ENCODE data around the gene STK24.

Gene STK24

DNA sequence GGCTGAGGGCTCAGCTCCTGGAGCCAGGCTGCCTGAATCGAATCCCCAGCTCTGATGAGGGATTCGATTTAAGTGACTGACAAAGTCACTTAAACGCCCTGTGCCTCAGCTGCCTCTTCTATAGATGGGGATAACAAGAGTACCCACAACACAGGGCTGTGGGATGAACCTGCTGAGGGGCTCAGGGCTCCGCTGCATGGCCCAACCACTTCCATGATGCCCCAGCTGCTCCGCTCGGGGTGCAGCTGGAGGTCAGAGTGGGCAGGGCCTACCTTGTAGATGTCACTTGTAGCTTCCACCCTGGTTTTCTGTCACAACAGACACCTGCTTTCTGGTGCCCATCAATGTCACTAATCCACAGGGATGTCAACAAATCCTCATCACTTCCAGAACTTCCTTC lies 39.2 kb downstream of the STK24 start:
- H3K4me3 ChIP-seq (ENCODE audit: low read length): no peak overlapping the region
- DNase-seq (ENCODE audit: low read depth): no peak
- H3K4me1 ChIP-seq (ENCODE audit: control insufficient read depth, insufficient read depth, low read length): peaks cover 47% of the 10 kb centered on the region
- H3K36me3 ChIP-seq (ENCODE audit: control insufficient read depth, insufficient read depth, low read length, severe bottlenecking): no peaks in the 10 kb centered on the region
- no peak overlapping the region for H3K9ac ChIP-seq (ENCODE audit: low read length)
- H3K9me3 ChIP-seq (ENCODE audit: control insufficient read depth, low read length): no peaks in the 10 kb centered on the region
- H3K27me3 ChIP-seq (replicated peaks; ENCODE audit: control insufficient read depth, insufficient read depth, low read length): no peaks in the 10 kb centered on the region

DNA sequence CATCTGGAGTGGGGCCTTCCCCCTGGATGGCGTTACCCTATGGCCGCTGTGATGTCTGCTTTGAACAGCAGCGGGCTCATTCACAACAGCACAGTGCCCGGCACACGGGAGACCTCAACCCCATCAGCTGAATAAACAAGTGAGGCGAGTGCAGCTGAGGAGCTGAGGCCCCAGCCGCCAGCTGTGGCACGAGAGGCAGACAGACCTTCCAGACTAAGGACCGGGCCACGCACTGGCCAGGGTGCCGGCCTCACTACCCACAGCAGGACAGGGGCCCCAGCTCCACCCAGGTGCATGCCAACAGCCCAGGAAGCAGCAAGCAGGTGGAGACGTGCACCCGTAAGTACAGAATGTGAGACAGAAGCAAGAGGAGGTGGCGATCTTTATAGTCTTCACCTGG lies 39.6 kb downstream of the STK24 start:
- no peak overlapping the region for H3K4me3 ChIP-seq (ENCODE audit: low read length)
- no peaks in the 10 kb centered on the region for H3K27me3 ChIP-seq (replicated peaks; ENCODE audit: control insufficient read depth, insufficient read depth, low read length)
- no peaks in the 10 kb centered on the region for H3K9me3 ChIP-seq (ENCODE audit: control insufficient read depth, low read length)
- no peak for DNase-seq (ENCODE audit: low read depth)
- H3K9ac ChIP-seq (ENCODE audit: low read length): no peak overlapping the region
- H3K36me3 ChIP-seq (ENCODE audit: control insufficient read depth, insufficient read depth, low read length, severe bottlenecking): no peaks in the 10 kb centered on the region
- H3K4me1 ChIP-seq (ENCODE audit: control insufficient read depth, insufficient read depth, low read length): peaks cover 43% of the 10 kb centered on the region

DNA sequence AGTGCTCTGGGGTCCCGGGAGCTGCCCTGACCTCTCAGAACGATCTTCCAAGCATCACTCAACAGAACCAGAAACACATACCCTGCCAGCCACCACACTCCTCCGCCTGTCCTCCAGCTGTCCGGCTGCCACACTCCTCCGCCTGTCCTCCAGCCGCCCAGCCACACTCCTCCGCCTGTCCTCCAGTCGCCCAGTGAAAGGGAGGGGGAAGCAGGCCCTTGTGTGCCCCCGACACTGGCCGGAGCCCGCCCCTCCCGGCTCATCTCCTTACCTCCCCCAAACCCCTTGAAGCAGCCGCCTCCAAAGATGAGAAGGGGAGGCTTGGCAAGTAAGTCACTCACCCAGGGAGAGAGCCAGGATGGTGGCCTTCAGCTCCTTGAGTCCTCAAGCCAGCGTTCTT lies 40.2 kb downstream of the STK24 start:
- no peak for DNase-seq (ENCODE audit: low read depth)
- Histone ChIP-seq H3K9ac (ENCODE audit: low read length) (no peak overlapping the region), H3K27me3 (replicated peaks; ENCODE audit: control insufficient read depth, insufficient read depth, low read length) (no peaks in the 10 kb centered on the region), H3K36me3 (ENCODE audit: control insufficient read depth, insufficient read depth, low read length, severe bottlenecking) (no peaks in the 10 kb centered on the region), H3K9me3 (ENCODE audit: control insufficient read depth, low read length) (no peaks in the 10 kb centered on the region), H3K4me1 (ENCODE audit: control insufficient read depth, insufficient read depth, low read length) (peaks cover 37% of the 10 kb centered on the region), H3K4me3 (ENCODE audit: low read length) (no peak overlapping the region)

DNA sequence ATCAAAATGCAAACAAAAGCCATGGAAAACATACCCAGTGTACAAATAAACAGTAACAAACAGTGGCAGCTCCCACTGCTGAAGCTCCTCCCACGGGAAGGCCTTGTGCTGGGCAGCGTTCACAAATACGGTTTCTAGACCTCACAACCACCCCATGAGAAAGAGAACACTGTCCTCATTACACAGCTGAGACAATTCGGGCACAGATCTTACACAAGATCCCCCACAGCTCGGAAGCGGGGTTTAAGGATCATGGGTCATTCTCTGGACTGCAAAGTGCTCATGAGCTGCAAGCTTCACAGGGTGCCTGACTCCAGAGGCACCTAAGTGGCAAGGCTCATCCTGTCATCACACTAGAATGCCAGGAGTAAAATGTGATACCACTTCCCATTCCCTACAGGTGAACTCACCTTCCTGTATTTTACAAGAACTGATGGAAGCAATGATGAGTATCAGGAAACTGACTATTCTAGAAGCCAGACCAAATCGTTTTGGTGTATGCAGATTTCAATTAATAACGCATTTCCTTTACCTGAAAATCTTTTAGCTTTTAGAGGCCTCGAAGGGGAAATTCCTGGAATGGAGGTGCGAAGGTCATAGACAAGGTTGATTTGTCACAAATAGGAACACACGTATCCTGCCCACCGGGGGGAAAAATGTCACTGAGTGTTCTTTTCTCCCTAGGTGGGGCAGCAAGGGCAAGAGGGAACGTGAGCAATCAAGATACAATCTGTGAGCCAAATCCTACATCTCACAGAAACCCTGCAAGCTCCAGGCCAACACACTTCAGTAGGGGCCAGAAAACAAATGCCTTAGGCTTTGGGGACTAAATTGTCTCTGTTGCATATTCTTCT lies 41.2 kb downstream of the STK24 start:
- peaks cover 27% of the 10 kb centered on the region for H3K4me1 ChIP-seq (ENCODE audit: control insufficient read depth, insufficient read depth, low read length)
- H3K36me3 ChIP-seq (ENCODE audit: control insufficient read depth, insufficient read depth, low read length, severe bottlenecking): no peaks in the 10 kb centered on the region
- H3K9ac ChIP-seq (ENCODE audit: low read length): no peak overlapping the region
- no peaks in the 10 kb centered on the region for H3K27me3 ChIP-seq (replicated peaks; ENCODE audit: control insufficient read depth, insufficient read depth, low read length)
- no peaks in the 10 kb centered on the region for H3K9me3 ChIP-seq (ENCODE audit: control insufficient read depth, low read length)
- no peak for DNase-seq (ENCODE audit: low read depth)
- H3K4me3 ChIP-seq (ENCODE audit: low read length): no peak overlapping the region

DNA sequence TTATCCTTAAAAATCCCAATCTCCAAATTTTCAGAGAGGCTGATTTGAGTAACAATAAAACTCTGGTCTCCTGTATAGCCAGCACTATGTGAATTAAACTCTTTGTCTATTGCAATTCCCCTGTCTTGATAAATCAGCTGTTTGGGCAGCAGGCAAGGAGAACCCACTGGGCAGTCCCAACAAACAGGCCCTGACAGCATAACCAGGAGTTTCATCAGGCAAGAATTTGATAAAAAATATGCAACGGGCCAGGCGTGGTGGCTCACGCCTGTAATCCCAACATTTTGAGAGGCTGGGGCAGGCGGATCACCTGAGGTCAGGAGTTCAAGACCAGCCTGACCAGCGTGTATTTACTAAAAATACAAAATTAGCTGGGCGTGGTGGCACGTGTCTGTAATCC lies 42.1 kb downstream of the STK24 start:
- Histone ChIP-seq H3K9me3 (ENCODE audit: control insufficient read depth, low read length) (no peaks in the 10 kb centered on the region), H3K4me1 (ENCODE audit: control insufficient read depth, insufficient read depth, low read length) (peaks cover 18% of the 10 kb centered on the region), H3K9ac (ENCODE audit: low read length) (no peak overlapping the region), H3K4me3 (ENCODE audit: low read length) (no peak overlapping the region), H3K36me3 (ENCODE audit: control insufficient read depth, insufficient read depth, low read length, severe bottlenecking) (no peaks in the 10 kb centered on the region), H3K27me3 (replicated peaks; ENCODE audit: control insufficient read depth, insufficient read depth, low read length) (no peaks in the 10 kb centered on the region)
- no peak for DNase-seq (ENCODE audit: low read depth)

DNA sequence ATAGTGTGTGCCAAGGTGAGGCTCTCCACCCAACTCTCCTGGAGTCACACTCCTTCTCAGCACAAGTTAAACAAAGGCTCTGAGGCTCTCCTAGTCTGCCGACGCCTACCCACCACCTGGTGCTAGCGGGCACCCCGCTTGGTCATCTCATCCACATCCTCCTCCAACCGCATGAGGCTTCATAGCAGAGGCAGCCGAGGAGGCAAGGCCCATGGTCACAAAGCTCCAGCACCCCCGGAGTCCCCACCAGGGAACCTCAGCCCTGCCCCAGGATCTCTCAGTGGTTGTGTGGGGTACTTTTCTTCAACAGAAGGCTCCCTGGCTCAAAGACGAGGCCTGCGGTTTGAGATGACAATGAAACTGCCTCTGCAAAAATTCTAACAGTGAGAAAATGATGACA lies 43.0 kb downstream of the STK24 start:
- Histone ChIP-seq H3K9ac (ENCODE audit: low read length) (no peak overlapping the region), H3K9me3 (ENCODE audit: control insufficient read depth, low read length) (no peaks in the 10 kb centered on the region), H3K4me1 (ENCODE audit: control insufficient read depth, insufficient read depth, low read length) (peaks cover 10% of the 10 kb centered on the region), H3K27me3 (replicated peaks; ENCODE audit: control insufficient read depth, insufficient read depth, low read length) (no peaks in the 10 kb centered on the region), H3K36me3 (ENCODE audit: control insufficient read depth, insufficient read depth, low read length, severe bottlenecking) (no peaks in the 10 kb centered on the region), H3K4me3 (ENCODE audit: low read length) (no peak overlapping the region)
- DNase-seq (ENCODE audit: low read depth): no peak

DNA sequence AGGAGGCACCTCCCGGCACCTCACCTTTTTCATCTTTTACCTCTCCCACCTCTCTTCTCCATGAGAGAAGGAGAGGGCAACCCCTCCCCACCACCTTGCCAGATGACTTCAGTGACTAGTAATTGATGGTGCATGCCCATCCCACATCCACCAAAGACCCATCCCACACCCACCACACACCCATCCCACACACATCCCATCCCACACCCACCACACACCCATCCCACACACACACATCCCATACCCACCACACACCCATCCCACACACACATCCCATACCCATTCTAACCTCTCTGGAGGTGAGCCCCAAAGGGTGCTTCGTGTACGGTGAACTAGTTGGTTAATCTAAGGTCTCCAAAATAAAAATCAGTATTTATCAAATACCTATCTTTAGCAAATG lies 44.7 kb downstream of the STK24 start:
- Histone ChIP-seq H3K36me3 (ENCODE audit: control insufficient read depth, insufficient read depth, low read length, severe bottlenecking) (no peaks in the 10 kb centered on the region), H3K27me3 (replicated peaks; ENCODE audit: control insufficient read depth, insufficient read depth, low read length) (no peaks in the 10 kb centered on the region), H3K4me3 (ENCODE audit: low read length) (no peak overlapping the region), H3K9ac (ENCODE audit: low read length) (no peak overlapping the region), H3K4me1 (ENCODE audit: control insufficient read depth, insufficient read depth, low read length) (peaks cover 14% of the 10 kb centered on the region), H3K9me3 (ENCODE audit: control insufficient read depth, low read length) (no peaks in the 10 kb centered on the region)
- DNase-seq (ENCODE audit: low read depth): no peak

DNA sequence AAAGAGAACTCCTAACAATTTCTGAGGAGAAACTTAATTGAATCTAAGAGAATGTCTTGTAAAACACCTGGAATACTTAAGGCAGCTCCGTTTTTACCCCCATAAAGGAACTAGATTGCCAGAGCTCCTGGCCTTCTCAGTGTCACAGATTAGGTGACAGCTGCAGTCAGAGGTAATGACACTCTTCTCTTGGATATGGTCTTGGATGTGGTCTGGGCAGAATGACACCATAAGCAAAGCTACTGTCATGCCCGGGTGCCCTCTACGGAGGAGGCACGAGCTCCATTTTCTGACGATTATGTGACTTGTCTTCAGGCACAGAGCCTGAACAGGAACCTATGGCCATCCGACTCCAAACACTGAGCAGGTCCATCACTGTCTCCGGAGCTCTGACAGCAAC lies 46.7 kb downstream of the STK24 start:
- DNase-seq (ENCODE audit: low read depth): no peak
- H3K4me3 ChIP-seq (ENCODE audit: low read length): no peak overlapping the region
- no peaks in the 10 kb centered on the region for H3K36me3 ChIP-seq (ENCODE audit: control insufficient read depth, insufficient read depth, low read length, severe bottlenecking)
- H3K4me1 ChIP-seq (ENCODE audit: control insufficient read depth, insufficient read depth, low read length): peaks cover 6% of the 10 kb centered on the region
- H3K9me3 ChIP-seq (ENCODE audit: control insufficient read depth, low read length): no peaks in the 10 kb centered on the region
- H3K9ac ChIP-seq (ENCODE audit: low read length): no peak overlapping the region
- H3K27me3 ChIP-seq (replicated peaks; ENCODE audit: control insufficient read depth, insufficient read depth, low read length): no peaks in the 10 kb centered on the region

DNA sequence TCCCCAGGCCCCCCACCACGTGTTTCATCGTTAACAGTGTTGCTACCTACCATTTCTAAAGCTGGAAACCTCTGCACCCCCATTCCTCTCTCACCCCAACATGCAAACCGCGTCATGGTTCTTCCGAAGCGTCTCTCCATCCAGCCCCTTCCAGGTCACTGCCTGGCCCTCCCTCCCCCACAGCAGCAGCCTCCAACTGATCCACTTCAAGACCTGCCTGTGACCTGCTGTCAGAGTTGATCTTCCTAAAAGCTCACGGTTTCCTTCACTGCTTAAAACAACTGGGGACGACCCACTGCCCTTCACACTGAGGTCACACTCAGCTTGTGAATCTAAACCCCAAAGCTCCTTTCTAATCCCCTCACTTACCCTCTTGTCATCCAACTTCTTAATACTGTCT lies 47.7 kb downstream of the STK24 start:
- H3K27me3 ChIP-seq (replicated peaks; ENCODE audit: control insufficient read depth, insufficient read depth, low read length): no peaks in the 10 kb centered on the region

DNA sequence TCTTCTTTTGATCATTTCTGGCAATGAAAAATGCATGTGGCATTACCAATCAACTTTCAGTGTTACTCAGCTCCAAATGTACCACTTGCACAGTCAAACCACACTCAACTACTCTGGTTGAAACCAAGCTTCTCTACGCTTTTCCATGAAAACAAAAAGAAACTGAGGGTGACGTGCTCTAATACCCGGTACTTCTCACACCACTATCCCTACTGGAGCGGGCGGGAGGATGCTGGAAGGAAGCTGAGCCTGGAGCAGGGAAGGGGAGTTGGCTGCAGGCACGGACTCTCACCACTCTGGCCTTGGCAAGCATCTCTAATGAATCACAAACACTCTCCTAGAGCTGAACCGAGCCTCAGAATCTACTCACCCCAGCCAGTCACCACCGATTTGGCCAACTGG lies 48.2 kb downstream of the STK24 start:
- no peak overlapping the region for H3K4me3 ChIP-seq (ENCODE audit: low read length)
- no peak overlapping the region for H3K9ac ChIP-seq (ENCODE audit: low read length)
- DNase-seq (ENCODE audit: low read depth): no peak
- H3K4me1 ChIP-seq (ENCODE audit: control insufficient read depth, insufficient read depth, low read length): peaks cover 6% of the 10 kb centered on the region
- no peaks in the 10 kb centered on the region for H3K36me3 ChIP-seq (ENCODE audit: control insufficient read depth, insufficient read depth, low read length, severe bottlenecking)
- no peaks in the 10 kb centered on the region for H3K27me3 ChIP-seq (replicated peaks; ENCODE audit: control insufficient read depth, insufficient read depth, low read length)
- H3K9me3 ChIP-seq (ENCODE audit: control insufficient read depth, low read length): no peaks in the 10 kb centered on the region

More for the DNA sequence above, 47.7 kb downstream of the STK24 start:
- no peak for DNase-seq (ENCODE audit: low read depth)
- Histone ChIP-seq H3K4me1 (ENCODE audit: control insufficient read depth, insufficient read depth, low read length) (peaks cover 6% of the 10 kb centered on the region), H3K9me3 (ENCODE audit: control insufficient read depth, low read length) (no peaks in the 10 kb centered on the region), H3K4me3 (ENCODE audit: low read length) (no peak overlapping the region), H3K36me3 (ENCODE audit: control insufficient read depth, insufficient read depth, low read length, severe bottlenecking) (no peaks in the 10 kb centered on the region), H3K9ac (ENCODE audit: low read length) (no peak overlapping the region)

DNA sequence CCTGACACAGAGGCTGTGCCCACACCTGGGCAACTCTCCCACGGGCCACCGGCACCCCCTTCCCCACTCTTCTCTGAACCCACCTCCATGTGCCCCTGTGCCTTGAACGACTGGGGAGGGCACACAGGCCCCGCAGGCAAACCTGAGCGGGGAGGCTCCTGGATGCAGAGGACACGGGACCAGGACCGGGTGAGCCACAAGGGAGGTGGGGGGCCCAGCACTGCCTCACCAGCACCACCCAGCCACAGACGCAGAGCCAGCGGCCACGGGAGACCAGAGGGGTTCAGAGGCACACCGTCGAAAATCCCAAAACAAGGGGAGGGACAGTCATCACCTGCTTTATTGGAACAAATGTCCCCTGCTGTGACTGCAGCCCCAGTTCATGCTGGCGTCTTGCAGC lies 49.4 kb downstream of the STK24 start:
- no peak for DNase-seq (ENCODE audit: low read depth)
- Histone ChIP-seq H3K9ac (ENCODE audit: low read length) (no peak overlapping the region), H3K27me3 (replicated peaks; ENCODE audit: control insufficient read depth, insufficient read depth, low read length) (no peaks in the 10 kb centered on the region), H3K9me3 (ENCODE audit: control insufficient read depth, low read length) (no peaks in the 10 kb centered on the region), H3K36me3 (ENCODE audit: control insufficient read depth, insufficient read depth, low read length, severe bottlenecking) (no peaks in the 10 kb centered on the region), H3K4me1 (ENCODE audit: control insufficient read depth, insufficient read depth, low read length) (peaks cover 6% of the 10 kb centered on the region), H3K4me3 (ENCODE audit: low read length) (no peak overlapping the region)

DNA sequence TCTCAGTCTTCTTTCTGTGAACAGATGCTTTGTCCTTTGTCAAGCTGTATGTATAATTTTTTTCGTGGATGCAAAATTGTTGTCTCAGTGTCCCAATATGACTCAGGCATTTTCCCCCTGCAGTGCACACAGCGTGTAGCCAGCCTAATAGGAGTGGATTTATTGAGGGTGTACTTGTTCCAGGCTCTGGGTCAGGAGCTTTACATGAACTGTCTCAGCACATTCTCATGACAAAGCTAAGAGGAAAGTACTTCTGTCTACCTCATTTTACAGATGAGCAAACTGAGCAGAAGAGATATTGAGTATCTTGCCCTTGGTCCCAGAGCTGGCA lies 50.8 kb downstream of the STK24 start:
- H3K27me3 ChIP-seq (replicated peaks; ENCODE audit: control insufficient read depth, insufficient read depth, low read length): no peaks in the 10 kb centered on the region
- no peak overlapping the region for H3K4me3 ChIP-seq (ENCODE audit: low read length)
- no peaks in the 10 kb centered on the region for H3K9me3 ChIP-seq (ENCODE audit: control insufficient read depth, low read length)
- peaks cover 17% of the 10 kb centered on the region for H3K4me1 ChIP-seq (ENCODE audit: control insufficient read depth, insufficient read depth, low read length)
- H3K36me3 ChIP-seq (ENCODE audit: control insufficient read depth, insufficient read depth, low read length, severe bottlenecking): no peaks in the 10 kb centered on the region
- no peak overlapping the region for H3K9ac ChIP-seq (ENCODE audit: low read length)
- no peak for DNase-seq (ENCODE audit: low read depth)

Measured in adipocyte (in vitro differentiated cells).